ENCODE results near the gene ARHGEF1. TPM values are rescaled to one million over a fixed set of nuclear protein-coding genes. Genes with fewer than 3 reads are reported as not detected.

The ARHGEF1 gene
- total RNA-seq, 5 donors from 2014 or later (not counting 1 experiment from before 2014, with no cell fraction given) = 1,130 to 1,360 (median 1,288) TPM

- Mint-ChIP-seq H3K27me3 (no peaks in the 10 kb centered on the region), H3K36me3 (peaks cover 37% of the 10 kb centered on the region), H3K4me1 (peaks cover 48 to 54% (median 52%) of the 10 kb centered on the region in 3 donors), H3K27ac (peak overlapping the region; percentile 89 to 92), H3K9me3 (no peaks in the 10 kb centered on the region), H3K4me3 (peak overlapping the region; percentile 80 to 95 (median 93))
- Histone ChIP-seq H3K27me3 (replicated peaks in 1 of 2; ENCODE audit: control insufficient read depth in 2 of 2, extremely low read depth in 1 of 2, insufficient read depth in 2 of 2, low read length in 1 of 2) (no peaks in the 10 kb centered on the region), H3K4me3 (ENCODE audit: control insufficient read depth in 1 of 2, extremely low read depth in 1 of 2, low read length in 1 of 2) (peak overlapping the region; percentile 83 to 96), H3K36me3 (ENCODE audit: control insufficient read depth in 2 of 2, extremely low read depth in 1 of 2, insufficient read depth in 1 of 2, low read length in 1 of 2) (peaks cover 6 to 43% of the 10 kb centered on the region in 2 donors), H3K27ac (ENCODE audit: low read length) (peak overlapping the region; percentile 64), H3K4me1 (ENCODE audit: control insufficient read depth in 1 of 2, extremely low read depth in 1 of 2, insufficient read depth in 2 of 2, low read length in 2 of 2) (peaks cover 28 to 59% of the 10 kb centered on the region in 2 experiments), H3K9me3 (no peaks in the 10 kb centered on the region)
- ATAC-seq (replicated peaks in 1 of 4) (no peak), DNase-seq (no peak)
- POLR2A ChIA-PET = no interaction called here
- CTCF ChIA-PET = interaction anchor here in 1 of 2 donors (2.5 to 3.0 kb wide), 2 partner anchors 10 to 26 kb away, joined by 15 read pairs; no protein-coding TSS in a partner anchor
- 9% methylated on average over 2 of the region's 9 CpGs for WGBS (ENCODE audit: insufficient coverage)
Measured at GRCh38 chr19:41861116-41861768, 21.7 kb upstream of the ARHGEF1 start.

GRCh38 chr19:41861846-41862245 is 21.1 kb upstream of the ARHGEF1 start:
- WGBS (ENCODE audit: insufficient coverage) = 36% methylated on average over 2 of the region's 9 CpGs
- peaks cover 51 to 58% (median 58%) of the 10 kb centered on the region in 3 donors for H3K4me1 Mint-ChIP-seq
- Histone ChIP-seq H3K36me3 (ENCODE audit: control insufficient read depth in 2 of 2, extremely low read depth in 1 of 2, insufficient read depth in 1 of 2, low read length in 1 of 2) (peaks cover 6 to 44% of the 10 kb centered on the region in 2 donors), H3K4me1 (ENCODE audit: control insufficient read depth in 1 of 2, extremely low read depth in 1 of 2, insufficient read depth in 2 of 2, low read length in 2 of 2) (peaks cover 29 to 64% of the 10 kb centered on the region in 2 experiments), H3K27ac (ENCODE audit: low read length) (peak overlapping the region; percentile 10), H3K27me3 (replicated peaks in 1 of 2; ENCODE audit: control insufficient read depth in 2 of 2, extremely low read depth in 1 of 2, insufficient read depth in 2 of 2, low read length in 1 of 2) (no peaks in the 10 kb centered on the region), H3K4me3 (ENCODE audit: control insufficient read depth in 1 of 2, extremely low read depth in 1 of 2, low read length in 1 of 2) (peak overlapping the region in 1 of 2 donors; percentile 96), H3K9me3 (no peaks in the 10 kb centered on the region)
- no peaks in the 10 kb centered on the region for H3K27me3 Mint-ChIP-seq
- peaks cover 39% of the 10 kb centered on the region for H3K36me3 Mint-ChIP-seq
- POLR2A ChIA-PET = no interaction called here
- DNase-seq = no peak
- H3K9me3 Mint-ChIP-seq = no peaks in the 10 kb centered on the region
- no peak for ATAC-seq (replicated peaks in 1 of 4)
- peak overlapping the region; percentile 89 to 92 for H3K27ac Mint-ChIP-seq
- H3K4me3 Mint-ChIP-seq = peak overlapping the region; percentile 80 to 95 (median 93)
- CTCF ChIA-PET = interaction anchor here in 1 of 2 donors (3.0 kb wide), 1 partner anchor 25 kb away, joined by 15 read pairs; no protein-coding TSS in a partner anchor

- Histone ChIP-seq H3K9me3 (no peaks in the 10 kb centered on the region), H3K4me1 (ENCODE audit: control insufficient read depth in 1 of 2, extremely low read depth in 1 of 2, insufficient read depth in 2 of 2, low read length in 2 of 2) (peaks cover 29 to 71% of the 10 kb centered on the region in 2 experiments), H3K27me3 (replicated peaks in 1 of 2; ENCODE audit: control insufficient read depth in 2 of 2, extremely low read depth in 1 of 2, insufficient read depth in 2 of 2, low read length in 1 of 2) (no peaks in the 10 kb centered on the region), H3K4me3 (ENCODE audit: control insufficient read depth in 1 of 2, extremely low read depth in 1 of 2, low read length in 1 of 2) (no peak overlapping the region), H3K27ac (ENCODE audit: low read length) (peak overlapping the region; percentile 10), H3K36me3 (ENCODE audit: control insufficient read depth in 2 of 2, extremely low read depth in 1 of 2, insufficient read depth in 1 of 2, low read length in 1 of 2) (peaks cover 6 to 48% of the 10 kb centered on the region in 2 donors)
- POLR2A ChIA-PET = interaction anchor here in 1 of 2 donors (1.0 kb wide), 1 partner anchor 13 kb away, joined by 9 read pairs; no protein-coding TSS in a partner anchor
- Mint-ChIP-seq H3K27ac (peak overlapping the region; percentile 89 to 92), H3K4me1 (peaks cover 51 to 60% (median 58%) of the 10 kb centered on the region in 3 donors), H3K27me3 (no peaks in the 10 kb centered on the region), H3K36me3 (peaks cover 39% of the 10 kb centered on the region), H3K4me3 (peak overlapping the region; percentile 80 to 95 (median 93)), H3K9me3 (no peaks in the 10 kb centered on the region)
- no CpG with 5 or more reads among the region's 2 CpGs for WGBS (ENCODE audit: insufficient coverage)
- DNase-seq (no peak), ATAC-seq (replicated peaks in 1 of 4) (no peak)
- CTCF ChIA-PET = no interaction called here
Measured at GRCh38 chr19:41862445-41862986, 20.5 kb upstream of the ARHGEF1 start.

- ChIA-PET CTCF (interaction anchor here in 1 of 2 donors (0.6 kb wide), 1 partner anchor 324 kb away, joined by 3 read pairs; no protein-coding TSS in a partner anchor), POLR2A (interaction anchor here in 1 of 2 donors (1.0 kb wide), 1 partner anchor 12 kb away, joined by 9 read pairs; no protein-coding TSS in a partner anchor)
- H3K36me3 Mint-ChIP-seq = peaks cover 46% of the 10 kb centered on the region
- H3K4me1 ChIP-seq (ENCODE audit: control insufficient read depth in 1 of 2, extremely low read depth in 1 of 2, insufficient read depth in 2 of 2, low read length in 2 of 2) = peaks cover 35 to 79% of the 10 kb centered on the region in 2 experiments
- DNase-seq = no peak
- peaks cover 60 to 69% (median 65%) of the 10 kb centered on the region in 3 donors for H3K4me1 Mint-ChIP-seq
- no peaks in the 10 kb centered on the region for H3K9me3 ChIP-seq
- no peak overlapping the region for H3K4me3 ChIP-seq (ENCODE audit: control insufficient read depth in 1 of 2, extremely low read depth in 1 of 2, low read length in 1 of 2)
- WGBS (ENCODE audit: insufficient coverage) = 80% methylated on average over 2 of the region's 11 CpGs
- H3K27ac Mint-ChIP-seq = peak overlapping the region; percentile 82 to 89
- peaks cover 12 to 56% of the 10 kb centered on the region in 2 donors for H3K36me3 ChIP-seq (ENCODE audit: control insufficient read depth in 2 of 2, extremely low read depth in 1 of 2, insufficient read depth in 1 of 2, low read length in 1 of 2)
- H3K27ac ChIP-seq (ENCODE audit: low read length) = peak overlapping the region; percentile 32
- no peaks in the 10 kb centered on the region for H3K27me3 Mint-ChIP-seq
- H3K9me3 Mint-ChIP-seq = no peaks in the 10 kb centered on the region
- no peaks in the 10 kb centered on the region for H3K27me3 ChIP-seq (replicated peaks in 1 of 2; ENCODE audit: control insufficient read depth in 2 of 2, extremely low read depth in 1 of 2, insufficient read depth in 2 of 2, low read length in 1 of 2)
- ATAC-seq (replicated peaks in 1 of 4) = no peak
- H3K4me3 Mint-ChIP-seq = peak overlapping the region in 2 of 3 donors; percentile 21 to 80
Measured at GRCh38 chr19:41863209-41863931, 19.6 kb upstream of the ARHGEF1 start.

DNA sequence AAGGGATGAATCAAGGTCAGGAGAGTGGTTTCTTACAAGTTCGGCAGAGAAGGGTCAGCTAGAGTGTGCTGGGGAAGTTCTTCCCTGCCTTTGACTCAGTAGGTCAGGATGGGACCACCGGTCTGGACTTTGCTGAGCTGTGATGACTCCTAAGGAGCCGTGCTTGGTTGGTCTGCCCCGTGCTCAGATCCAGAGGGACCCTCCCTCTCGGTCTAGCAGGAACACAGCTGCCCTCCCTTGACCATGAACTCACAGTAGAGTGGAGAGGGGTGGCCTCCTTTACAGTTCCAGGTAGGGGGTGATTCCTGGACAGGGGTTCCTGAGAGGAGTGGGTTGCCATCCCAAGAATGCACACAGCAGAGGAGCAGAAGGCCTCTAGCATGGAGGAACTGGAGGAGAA is 18.6 kb upstream of the ARHGEF1 start:
- H3K27ac ChIP-seq (ENCODE audit: low read length) = peak overlapping the region; percentile 22
- peaks cover 18 to 66% of the 10 kb centered on the region in 2 donors for H3K36me3 ChIP-seq (ENCODE audit: control insufficient read depth in 2 of 2, extremely low read depth in 1 of 2, insufficient read depth in 1 of 2, low read length in 1 of 2)
- ChIA-PET CTCF (interaction anchor here (0.6 to 1.1 kb wide), 2 partner anchors 11 to 323 kb away, joined by 3 read pairs; no protein-coding TSS in a partner anchor), POLR2A (no interaction called here)
- no peaks in the 10 kb centered on the region for H3K27me3 ChIP-seq (replicated peaks in 1 of 2; ENCODE audit: control insufficient read depth in 2 of 2, extremely low read depth in 1 of 2, insufficient read depth in 2 of 2, low read length in 1 of 2)
- Mint-ChIP-seq H3K4me3 (peak overlapping the region in 2 of 3 donors; percentile 45 to 80), H3K27me3 (no peaks in the 10 kb centered on the region), H3K9me3 (no peaks in the 10 kb centered on the region), H3K36me3 (peaks cover 52% of the 10 kb centered on the region), H3K4me1 (peaks cover 60 to 72% (median 68%) of the 10 kb centered on the region in 3 donors), H3K27ac (peak overlapping the region; percentile 77 to 78)
- no peak overlapping the region for H3K4me3 ChIP-seq (ENCODE audit: control insufficient read depth in 1 of 2, extremely low read depth in 1 of 2, low read length in 1 of 2)
- H3K4me1 ChIP-seq (ENCODE audit: control insufficient read depth in 1 of 2, extremely low read depth in 1 of 2, insufficient read depth in 2 of 2, low read length in 2 of 2) = peaks cover 36 to 86% of the 10 kb centered on the region in 2 experiments
- 86% methylated on average over 4 of the region's 5 CpGs for WGBS (ENCODE audit: insufficient coverage)
- H3K9me3 ChIP-seq = no peaks in the 10 kb centered on the region
- ATAC-seq (replicated peaks in 1 of 4) (no peak), DNase-seq (no peak)

GRCh38 chr19:41866284-41866683 is 16.7 kb upstream of the ARHGEF1 start:
- no peak overlapping the region for H3K4me3 ChIP-seq (ENCODE audit: control insufficient read depth in 1 of 2, extremely low read depth in 1 of 2, low read length in 1 of 2)
- no peaks in the 10 kb centered on the region for H3K27me3 ChIP-seq (replicated peaks in 1 of 2; ENCODE audit: control insufficient read depth in 2 of 2, extremely low read depth in 1 of 2, insufficient read depth in 2 of 2, low read length in 1 of 2)
- Mint-ChIP-seq H3K27me3 (no peaks in the 10 kb centered on the region), H3K4me3 (no peak overlapping the region), H3K36me3 (peaks cover 54% of the 10 kb centered on the region), H3K27ac (peak overlapping the region; percentile 55 to 71), H3K9me3 (no peaks in the 10 kb centered on the region), H3K4me1 (peaks cover 65 to 83% (median 75%) of the 10 kb centered on the region in 3 donors)
- ChIA-PET POLR2A (no interaction called here), CTCF (interaction anchor here in 1 of 2 donors (0.6 kb wide), 2 partner anchors 30 to 1213 kb away, joined by 3 read pairs; no protein-coding TSS in a partner anchor)
- ATAC-seq (replicated peaks in 1 of 4) (no peak), DNase-seq (no peak)
- WGBS (ENCODE audit: insufficient coverage) = 86% methylated on average over 2 of the region's 3 CpGs
- no peaks in the 10 kb centered on the region for H3K9me3 ChIP-seq
- peaks cover 46 to 96% of the 10 kb centered on the region in 2 experiments for H3K4me1 ChIP-seq (ENCODE audit: control insufficient read depth in 1 of 2, extremely low read depth in 1 of 2, insufficient read depth in 2 of 2, low read length in 2 of 2)
- peaks cover 27 to 72% of the 10 kb centered on the region in 2 donors for H3K36me3 ChIP-seq (ENCODE audit: control insufficient read depth in 2 of 2, extremely low read depth in 1 of 2, insufficient read depth in 1 of 2, low read length in 1 of 2)
- H3K27ac ChIP-seq (ENCODE audit: low read length) = peak overlapping the region; percentile 36
